Endothelial cell of umbilical vein (primary cell): Measurements from ENCODE around the gene ATP6V0E2. TPM values are rescaled to one million over a fixed set of nuclear protein-coding genes. Genes with fewer than 3 reads are reported as not detected.

Experiments used
- BruUV-seq: library from RNA; stranded (reverse); fragments of 400-500 nt; replicated peaks from 2 replicates; lab custom pipeline; 2021; lab: Mats Ljungman, UMichigan
- CTCF ChIA-PET: fragments of 300-600, 350-600 bp; sonication (Branson Sonifier 250); formaldehyde crosslinking; loops from one replicate; lab custom pipeline; 2021; ENCODE audit warnings: antibody characterized with exemption, inconsistent platforms; lab: Charles Lee
- POLR2A ChIA-PET: fragments of 300-600, 350-600 bp; sonication (Branson Sonifier 250); formaldehyde crosslinking; loops from one replicate; lab custom pipeline; 2021; ENCODE audit warnings: antibody characterized with exemption, inconsistent platforms; lab: Charles Lee
- DNase-seq: peaks from one replicate; pipeline ENCODE4 v3.0.0-alpha.2; 2011; ENCODE audit warnings: low read depth, low spot score
- FAIRE-seq: peaks from 2 replicates; lab custom pipeline; 2011; peaks lifted over from hg19 to GRCh38; lab: Jason Lieb, UNC
- H2AFZ ChIP-seq: 2 replicates; pipeline ENCODE4 v1.6.0; 2012; ENCODE audit warnings: low read depth, low read length, control low read depth, inconsistent platforms
- H3K27ac ChIP-seq: 2 replicates; pipeline ENCODE4 v1.5.1; 2011; ENCODE audit warnings: low read depth, mild to moderate bottlenecking, control low read depth, low read length, moderate library complexity; ENCODE audit not compliant: insufficient read depth
- H3K27me3 ChIP-seq, 2 experiments: 2 replicates each; pipeline versions ENCODE4 v1.6.0 to v1.6.1; 2011; ENCODE audit warnings: low read length in 2 of 2, mixed read lengths in 1 of 2; ENCODE audit not compliant: control insufficient read depth in 2 of 2, insufficient read depth in 2 of 2
- H3K36me3 ChIP-seq, 2 experiments: 2 replicates in 1 of 2; 3 replicates in 1 of 2; pipeline ENCODE4 v1.5.1; 2011; ENCODE audit warnings: low read length in 2 of 2, mild to moderate bottlenecking in 1 of 2, moderate library complexity in 1 of 2; ENCODE audit not compliant: control insufficient read depth in 2 of 2, insufficient read depth in 2 of 2; ENCODE audit errors: extremely low read depth in 1 of 2
- H3K4me1 ChIP-seq: 3 replicates; pipeline ENCODE4 v1.5.1; 2011; ENCODE audit warnings: mild to moderate bottlenecking, low read length; ENCODE audit not compliant: control insufficient read depth, insufficient read depth; ENCODE audit errors: extremely low read depth
- H3K4me2 ChIP-seq: 2 replicates; pipeline ENCODE4 v1.6.1; 2011; ENCODE audit warnings: low read length, control low read depth, mixed read lengths; ENCODE audit not compliant: insufficient read depth
- H3K4me3 ChIP-seq, 3 experiments: fragments of 200-600 bp in 1 of 3; sonication (generic), shearing (Covaris generic) in 1 of 3; replicated peaks in 1 of 3; 2 replicates each; pipeline ENCODE4 v1.5.1; 2011 to 2016; ENCODE audit warnings: control low read depth in 3 of 3, low read length in 3 of 3, mild to moderate bottlenecking in 2 of 3, inconsistent platforms in 1 of 3, low read depth in 1 of 3, moderate library complexity in 1 of 3; ENCODE audit not compliant: insufficient read depth in 1 of 3
- H3K79me2 ChIP-seq: 2 replicates; pipeline ENCODE4 v1.6.0; 2012; ENCODE audit warnings: low read length, inconsistent platforms; ENCODE audit not compliant: control insufficient read depth, insufficient read depth
- H3K9ac ChIP-seq: replicated peaks from 2 replicates; pipeline ENCODE3; 2011; ENCODE audit warnings: low read length, control low read depth; ENCODE audit not compliant: insufficient read depth; ENCODE audit errors: extremely low read depth
- H3K9me1 ChIP-seq: replicated peaks from 3 replicates; pipeline ENCODE4 v1.6.0; 2011; ENCODE audit warnings: mild to moderate bottlenecking, low read length; ENCODE audit not compliant: control insufficient read depth, insufficient read depth; ENCODE audit errors: extremely low read depth
- H3K9me3 ChIP-seq: replicated peaks from 2 replicates; pipeline ENCODE4 v1.5.1; 2012; ENCODE audit warnings: low read length, inconsistent platforms; ENCODE audit not compliant: control insufficient read depth, insufficient read depth
- H4K20me1 ChIP-seq: replicated peaks from 2 replicates; pipeline ENCODE3; 2011; ENCODE audit warnings: mild to moderate bottlenecking, low read length; ENCODE audit not compliant: control insufficient read depth, insufficient read depth; ENCODE audit errors: extremely low read depth
- CTCF ChIP-seq, 2 donors: IDR thresholded peaks; 1 replicate in 1 of 2; 2 replicates in 1 of 2; pipeline ENCODE4 v1.5.1; 2011; ENCODE audit warnings: low read length in 2 of 2, mild to moderate bottlenecking in 2 of 2, moderate library complexity in 2 of 2, control low read depth in 1 of 2, inconsistent platforms in 1 of 2, low read depth in 1 of 2; ENCODE audit not compliant: insufficient read depth in 1 of 2; ENCODE audit errors: extremely low read depth in 1 of 2
- EZH2 ChIP-seq: IDR thresholded peaks from 2 replicates; pipeline ENCODE4 v1.6.1; 2012; ENCODE audit warnings: borderline replicate concordance, low read depth, mild to moderate bottlenecking, moderate library complexity, low read length, inconsistent platforms; ENCODE audit not compliant: severe bottlenecking
- FOS ChIP-seq: IDR thresholded peaks from 2 replicates; pipeline ENCODE4 v1.6.1; 2011; ENCODE audit warnings: mild to moderate bottlenecking, low read length, moderate library complexity, borderline replicate concordance; ENCODE audit not compliant: insufficient read depth
- GATA2 ChIP-seq: IDR thresholded peaks from 2 replicates; pipeline ENCODE4 v1.7.0; 2011; ENCODE audit warnings: low read depth, mild to moderate bottlenecking, moderate library complexity, mixed read lengths, low read length; ENCODE audit not compliant: insufficient read length, insufficient read depth
- JUN ChIP-seq: IDR thresholded peaks from 2 replicates; pipeline ENCODE4 v1.6.1; 2011; ENCODE audit warnings: borderline replicate concordance, low read depth; ENCODE audit not compliant: insufficient read length, insufficient read depth
- MAX ChIP-seq: IDR thresholded peaks from 2 replicates; pipeline ENCODE4 v1.6.1; 2011; ENCODE audit not compliant: insufficient read depth, insufficient read length
- MYC ChIP-seq: IDR thresholded peaks from one replicate; pipeline ENCODE4 v1.6.1; 2011; ENCODE audit warnings: mild to moderate bottlenecking, low read depth, low read length
- POLR2A ChIP-seq: IDR thresholded peaks from 2 replicates; pipeline ENCODE4 v1.6.1; 2012; ENCODE audit warnings: low read depth, mild to moderate bottlenecking, control low read depth, low read length
- POLR2AphosphoS5 ChIP-seq: IDR thresholded peaks from 2 replicates; pipeline ENCODE4 v1.6.1; 2012; ENCODE audit warnings: low read depth, mild to moderate bottlenecking, control low read depth, low read length, moderate library complexity; ENCODE audit not compliant: insufficient read depth
- dilution Hi-C: fragments of 300-500 bp; cut with MboI; formaldehyde crosslinking; loops from one replicate; pipeline ENCODE4 v1.15.0; 2019; ENCODE audit warnings: low sequenced_read_pairs; ENCODE audit not compliant: extremely low pct_ligation_motif_present
- intact Hi-C: fragments of 100-400 bp; cut with micrococcal nuclease; formaldehyde crosslinking; loops from one replicate; pipeline ENCODE4 v1.10.0; 2022
- polyA plus RNA-seq, 4 experiments: library from polyadenylated mRNA; depleted of rRNA in 3 of 4; stranded (reverse) in 3 of 4; unstranded in 1 of 4; fragments of >200 nt; gene quantifications; 2 replicates each; pipeline versions ENCODE4 v1.2.1 to v1.2.3, GENCODE V29; 2011 to 2012; ENCODE audit warnings: missing spikeins in 1 of 4
- total RNA-seq: library from RNA; stranded (reverse); gene quantifications from 2 replicates; pipeline ENCODE4 v1.2.3, GENCODE V29; 2021

ATP6V0E2 gene
- total and polyA plus RNA-seq, 2 donors (not counting 3 experiments of a cell fraction or from before 2014, with no cell fraction given): 27.8 to 36.8 TPM

DNA sequence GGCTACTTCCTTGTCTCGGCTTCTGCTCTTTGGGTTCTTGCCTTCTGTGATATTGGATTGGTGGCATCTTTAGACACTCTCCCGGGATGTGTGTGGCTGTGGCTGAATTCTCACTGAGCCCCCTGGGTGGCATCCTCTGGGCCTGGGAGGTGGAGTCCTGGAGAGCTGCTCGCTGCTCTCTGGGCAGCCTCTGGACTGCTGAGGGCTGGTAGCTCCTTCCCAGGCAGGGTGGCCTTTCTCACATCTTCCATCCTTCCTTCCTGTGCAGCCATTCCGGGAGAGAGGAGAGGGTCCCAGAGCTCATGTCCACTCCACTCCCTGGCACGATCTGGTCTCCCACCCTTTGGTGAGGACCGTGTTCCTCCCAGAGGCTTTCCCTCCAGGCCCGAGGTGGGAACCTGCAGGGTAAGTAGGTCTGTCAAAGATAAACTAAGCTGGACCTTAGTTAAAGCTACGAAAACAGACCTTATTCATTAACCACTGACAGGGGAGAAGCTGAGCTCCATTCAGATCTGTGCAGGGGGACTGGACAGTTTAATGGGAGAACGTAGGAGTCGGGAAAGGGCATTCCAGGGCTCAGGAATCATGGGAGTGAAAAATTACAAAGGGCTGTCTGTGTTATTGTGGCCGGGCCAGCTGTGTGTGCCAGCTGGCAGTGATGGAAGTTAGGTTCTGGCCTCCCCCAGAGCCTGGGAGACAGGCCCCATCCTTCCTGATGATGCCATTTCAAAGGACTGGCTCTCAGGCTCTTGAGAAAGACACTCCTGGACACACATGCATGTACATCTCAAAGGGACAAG, 8.7 kb downstream of the ATP6V0E2 start:
- no TSS peak for BruUV-seq
- no peak for DNase-seq
- Histone ChIP-seq H3K4me2 (no peak overlapping the region), H4K20me1 (no peaks in the 10 kb centered on the region), H3K36me3 (no peaks in the 10 kb centered on the region), H2AFZ (no peak overlapping the region), H3K9ac (no peak overlapping the region), H3K4me3 (no peak overlapping the region), H3K79me2 (no peaks in the 10 kb centered on the region), H3K9me3 (no peaks in the 10 kb centered on the region), H3K4me1 (no peaks in the 10 kb centered on the region), H3K27ac (no peak overlapping the region), H3K27me3 (no peaks in the 10 kb centered on the region), H3K9me1 (no peaks in the 10 kb centered on the region)
- TF ChIP-seq GATA2 (no peak), POLR2A (no peak)
- POLR2A ChIA-PET: no interaction called here
- dilution Hi-C loops: no loop called here
- intact Hi-C loops: loop anchor here (5.0 kb wide), 1 partner anchor 165 kb away; no protein-coding TSS in a partner anchor
- no peak for FAIRE-seq
- CTCF ChIA-PET: interaction anchor here (1.0 to 2.3 kb wide), 4 partner anchors 11 to 199 kb away, joined by 3 to 10 read pairs (median 6); partner anchors contain the start of gene ZNF862

DNA sequence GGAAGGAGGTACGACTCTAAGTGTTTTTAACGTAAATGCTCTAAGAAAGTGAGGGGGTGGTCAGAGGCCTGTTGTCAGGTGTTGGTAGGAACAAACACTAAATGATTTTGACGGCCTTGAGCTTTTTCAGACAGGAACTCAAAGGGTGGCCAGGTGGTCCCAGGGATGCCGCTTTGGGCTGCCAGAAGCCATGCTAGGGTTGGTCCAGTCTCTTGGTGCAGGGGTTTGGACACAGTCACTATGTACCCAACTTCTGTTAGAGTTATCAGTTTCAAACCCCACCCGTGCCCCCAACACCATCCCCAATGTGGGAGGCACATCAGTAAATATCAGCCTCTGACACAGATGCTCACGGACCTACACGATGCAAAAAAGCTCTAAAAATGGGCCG, 9.3 kb downstream of the ATP6V0E2 start:
- dilution Hi-C loops: no loop called here
- H2AFZ ChIP-seq: no peak overlapping the region

More for the DNA sequence above, 9.3 kb downstream of the ATP6V0E2 start:
- intact Hi-C loops: loop anchor here (5.0 kb wide), 1 partner anchor 164 kb away; no protein-coding TSS in a partner anchor
- no peak overlapping the region for H3K4me2 ChIP-seq
- H3K27me3 ChIP-seq: no peaks in the 10 kb centered on the region
- H3K4me3 ChIP-seq: no peak overlapping the region
- BruUV-seq: no TSS peak
- H3K4me1 ChIP-seq: no peaks in the 10 kb centered on the region
- H3K36me3 ChIP-seq: no peaks in the 10 kb centered on the region
- DNase-seq: no peak
- H4K20me1 ChIP-seq: no peaks in the 10 kb centered on the region
- no peaks in the 10 kb centered on the region for H3K9me3 ChIP-seq
- no peak overlapping the region for H3K27ac ChIP-seq
- FAIRE-seq: no peak
- ChIA-PET POLR2A (no interaction called here), CTCF (interaction anchor here (1.3 to 2.3 kb wide), 4 partner anchors 11 to 98 kb away, joined by 3 to 10 read pairs (median 6); partner anchors contain the start of gene ZNF862)
- H3K9me1 ChIP-seq: no peaks in the 10 kb centered on the region
- no peak for TF ChIP-seq EZH2
- no peak for TF ChIP-seq FOS
- TF ChIP-seq POLR2AphosphoS5: no peak
- no peak for TF ChIP-seq POLR2A
- TF ChIP-seq GATA2: no peak
- TF ChIP-seq MAX: no peak
- no peak for TF ChIP-seq JUN
- TF ChIP-seq MYC: no peak
- no peak for TF ChIP-seq CTCF (IDR thresholded peaks at IDR 0.05; ENCODE audit: extremely low read depth in 1 of 2, insufficient read depth in 1 of 2, low read depth in 1 of 2, low read length in 2 of 2)
- H3K79me2 ChIP-seq: no peaks in the 10 kb centered on the region
- no peak overlapping the region for H3K9ac ChIP-seq
